NCI-H345 treated with DMSO at 0.1 percent for 48 hours (cell line): ENCODE results near the gene GORASP2.
"Not testable (repeated sequence)": the region's sequence is repeated elsewhere in the genome, so short reads cannot be mapped to it uniquely, and the experiment has no call there.

Experiments
- DNase-seq: peaks from one replicate; lab custom pipeline; 2025; ENCODE audit not compliant: unreplicated experiment; lab: John Stamatoyannopoulos, UW

Gene GORASP2

GRCh38 chr2:170928824-170929685 lies at the start of gene GORASP2:
Gene GORASP2, plus strand, starts transcription at chr2:170929253. Its CDS starts 88 bp downstream, at chr2:170929341.
- DNase-seq, result peak; percentile 94

GRCh38 chr2:170881840-170882239 lies 47.2 kb upstream of the GORASP2 start:
- DNase-seq, result no peak

GRCh38 chr2:170882758-170883157 lies 46.3 kb upstream of the GORASP2 start:
- DNase-seq, result no peak

DNA sequence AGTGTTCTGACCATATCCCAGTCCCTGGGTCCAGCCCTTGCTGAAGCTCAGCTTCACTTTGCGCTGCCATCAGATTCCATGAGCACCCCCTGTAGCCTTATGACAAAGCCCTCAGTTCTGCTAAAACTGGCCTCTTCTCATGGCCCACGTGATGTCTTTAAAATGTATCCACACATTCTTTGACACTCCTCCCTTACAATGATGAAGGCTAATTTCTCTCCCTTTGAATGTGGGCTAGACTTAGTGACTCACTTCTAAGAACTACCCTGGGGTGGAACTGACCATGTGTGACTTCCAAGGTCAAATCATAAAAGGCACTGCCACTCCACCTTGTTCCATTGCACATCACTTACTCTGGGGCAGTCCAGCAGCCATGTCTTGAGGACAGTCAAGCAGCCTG lies 45.4 kb upstream of the GORASP2 start:
- DNase-seq, result no peak

- DNase-seq, result no peak
Measured at GRCh38 chr2:170885130-170885791, 43.8 kb upstream of the GORASP2 start.

DNA sequence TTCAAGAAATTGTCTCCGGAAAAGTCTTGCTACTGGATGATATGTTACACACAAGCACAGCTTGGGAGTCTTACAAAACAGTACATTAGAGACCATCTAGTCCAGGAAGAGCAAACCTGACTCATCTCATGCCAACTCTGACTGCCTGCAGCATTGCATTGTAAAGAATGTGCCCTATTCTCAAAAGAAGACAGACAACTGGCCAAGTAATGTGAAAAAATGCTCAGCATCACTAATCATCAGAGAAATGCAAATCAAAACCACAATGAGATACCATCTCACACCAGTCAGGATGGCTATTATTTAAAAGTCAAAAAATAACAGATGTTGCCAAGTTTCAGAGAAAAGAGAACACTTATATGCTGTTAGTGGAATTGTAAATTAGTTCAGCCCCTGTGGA lies 42.7 kb upstream of the GORASP2 start:
- DNase-seq, result no peak

DNA sequence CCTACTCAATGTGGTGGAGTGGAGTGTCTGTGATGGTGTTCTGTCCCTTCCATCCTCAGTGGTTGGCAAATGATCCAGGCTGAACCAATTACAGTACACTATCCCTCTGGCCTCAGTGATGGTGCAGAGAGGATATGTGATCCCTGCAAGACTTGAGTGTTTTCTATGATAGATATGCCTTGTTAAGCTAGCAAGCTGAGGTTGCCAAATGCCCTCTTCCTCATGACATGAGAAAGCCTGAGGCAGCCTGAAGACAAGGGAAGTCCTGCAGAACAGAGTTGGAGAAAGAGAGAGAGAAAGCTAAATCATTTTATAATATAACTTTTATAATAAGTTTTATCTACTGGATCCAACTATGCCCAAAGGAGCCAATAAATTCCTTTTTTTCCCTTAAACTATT lies 41.6 kb upstream of the GORASP2 start:
- DNase-seq, result no peak

GRCh38 chr2:170887896-170888295 lies 41.2 kb upstream of the GORASP2 start:
- no peak for DNase-seq

- no peak for DNase-seq
Measured at GRCh38 chr2:170891893-170892292, 37.2 kb upstream of the GORASP2 start.

DNA sequence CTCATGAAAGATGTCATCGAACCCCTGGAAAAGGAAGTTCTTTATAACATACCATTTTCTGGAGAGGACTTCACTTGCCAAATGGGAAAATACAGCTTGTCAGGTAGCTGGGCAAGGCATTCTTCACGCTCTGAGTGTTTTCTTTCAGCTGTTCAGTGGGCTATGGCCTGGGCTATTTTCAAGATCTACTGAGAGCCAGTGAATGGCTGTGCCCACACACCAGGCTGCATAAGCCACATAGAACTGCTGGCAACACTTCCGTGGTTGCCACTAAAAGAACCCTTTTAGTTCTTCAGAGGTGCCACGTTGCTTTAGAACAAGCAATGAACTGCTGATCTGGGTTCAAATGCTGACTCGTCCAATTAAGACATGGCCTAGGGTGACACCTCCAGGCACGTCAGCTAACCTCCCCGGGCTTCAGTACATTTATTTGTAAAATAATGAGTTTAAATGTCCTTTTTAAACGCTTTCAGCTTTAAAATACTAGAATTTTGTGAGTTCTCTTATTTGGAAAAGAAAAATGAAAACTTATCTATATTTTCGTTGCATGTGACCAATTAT lies 36.6 kb upstream of the GORASP2 start:
- DNase-seq, result no peak

DNA sequence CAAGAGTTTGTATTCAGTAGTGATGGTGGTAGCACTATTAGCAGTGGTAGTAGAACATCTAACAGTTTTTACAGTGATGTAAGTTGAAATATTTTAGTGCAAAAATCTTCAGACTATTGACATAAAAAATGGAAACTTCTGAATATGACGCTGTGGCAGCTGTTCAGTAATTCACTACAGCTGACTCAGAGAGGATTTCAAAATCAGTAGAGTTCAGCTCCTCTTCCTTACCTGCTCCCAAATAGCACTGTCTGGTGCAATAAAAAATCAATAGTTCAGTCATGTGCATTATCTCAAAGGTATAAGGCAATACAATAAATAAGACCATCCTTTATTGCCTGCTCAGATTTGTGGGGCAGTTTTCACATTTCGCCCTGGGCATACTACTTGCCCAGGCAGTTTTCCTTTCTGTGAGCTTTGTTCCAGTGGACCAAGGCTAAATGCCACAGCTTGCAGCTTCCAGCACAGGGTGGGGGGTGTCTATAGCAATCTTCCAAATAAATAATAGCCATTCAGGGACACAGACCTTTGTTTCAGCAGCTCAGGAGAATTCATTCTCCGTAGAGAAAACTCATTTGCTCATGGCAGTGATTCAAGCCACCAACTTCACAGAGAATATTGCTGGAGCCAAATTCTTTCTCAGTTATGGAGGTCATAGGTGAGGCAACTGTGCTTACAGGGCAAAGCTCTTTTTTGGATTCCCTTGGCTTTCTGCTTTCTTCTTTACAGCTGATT lies 33.9 kb upstream of the GORASP2 start:
- DNase-seq, result no peak

DNA sequence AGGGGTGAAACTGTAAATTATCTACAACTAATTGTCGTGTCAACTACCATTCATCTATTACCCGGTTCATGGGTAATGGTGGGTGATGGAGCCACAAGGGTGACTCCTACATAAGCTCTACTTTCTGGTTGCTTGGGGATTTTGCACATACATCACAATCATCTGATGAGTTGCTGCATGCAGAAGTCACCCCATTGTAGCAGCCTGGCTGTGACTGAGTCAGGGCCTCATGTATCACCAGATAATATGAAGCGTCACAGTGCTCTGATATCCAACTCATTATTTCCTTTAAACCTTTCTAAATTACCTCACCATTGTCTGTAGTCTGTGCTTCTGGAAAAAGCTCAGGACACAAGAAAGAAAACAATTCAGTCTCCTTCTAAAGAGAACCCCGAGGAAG lies 32.4 kb upstream of the GORASP2 start:
- no peak for DNase-seq

- DNase-seq, result no peak
Measured at GRCh38 chr2:170897108-170897507, 31.9 kb upstream of the GORASP2 start.

DNA sequence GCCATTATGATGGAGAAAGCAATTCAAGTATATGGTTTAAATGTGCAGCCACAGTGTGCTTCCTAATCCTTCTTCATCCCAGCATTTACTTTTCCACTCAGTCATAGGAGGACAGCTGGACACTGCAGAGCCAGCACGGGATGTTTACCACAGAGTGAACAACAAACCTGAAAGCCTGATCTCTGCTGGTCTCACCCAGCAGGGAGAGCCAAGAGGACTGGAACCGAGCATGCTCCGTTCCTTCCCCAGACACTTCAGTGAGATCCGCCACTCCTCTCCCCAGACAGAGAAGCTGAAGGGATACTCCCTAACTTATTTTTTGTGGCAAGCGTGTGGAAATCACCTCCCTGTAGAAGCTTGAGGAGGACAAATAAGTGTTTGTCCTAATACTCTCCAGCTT lies 23.2 kb upstream of the GORASP2 start:
- no peak for DNase-seq

DNA sequence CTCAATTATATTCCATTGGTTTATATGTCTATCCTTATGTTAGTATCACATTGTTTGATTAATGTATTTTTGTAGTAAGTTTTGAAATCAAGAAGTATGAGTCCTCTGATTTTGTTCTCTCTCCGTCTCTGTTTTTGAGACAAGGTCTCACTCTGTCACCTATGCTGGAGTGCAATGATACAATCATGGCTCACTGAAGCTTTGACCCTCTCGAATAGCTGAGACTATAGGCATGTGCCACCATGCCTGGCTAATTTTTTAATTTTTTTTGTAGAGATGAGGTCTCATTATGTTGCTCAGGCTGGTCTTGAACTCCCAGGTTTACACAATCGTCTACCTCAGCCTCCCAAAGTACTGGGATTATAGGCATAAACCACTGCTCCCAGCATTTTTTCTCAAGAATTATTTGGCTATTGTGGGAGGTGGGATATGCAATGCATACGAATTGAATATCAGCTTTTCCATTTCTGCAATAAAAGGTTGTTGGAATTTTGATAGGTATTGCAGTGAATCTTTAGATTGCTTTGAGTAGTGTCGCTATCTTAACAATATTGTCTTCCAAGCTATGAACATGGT lies 17.7 kb upstream of the GORASP2 start:
- no peak for DNase-seq

GRCh38 chr2:170914994-170915666 lies 13.9 kb upstream of the GORASP2 start:
- DNase-seq, result not testable (repeated sequence)

DNA sequence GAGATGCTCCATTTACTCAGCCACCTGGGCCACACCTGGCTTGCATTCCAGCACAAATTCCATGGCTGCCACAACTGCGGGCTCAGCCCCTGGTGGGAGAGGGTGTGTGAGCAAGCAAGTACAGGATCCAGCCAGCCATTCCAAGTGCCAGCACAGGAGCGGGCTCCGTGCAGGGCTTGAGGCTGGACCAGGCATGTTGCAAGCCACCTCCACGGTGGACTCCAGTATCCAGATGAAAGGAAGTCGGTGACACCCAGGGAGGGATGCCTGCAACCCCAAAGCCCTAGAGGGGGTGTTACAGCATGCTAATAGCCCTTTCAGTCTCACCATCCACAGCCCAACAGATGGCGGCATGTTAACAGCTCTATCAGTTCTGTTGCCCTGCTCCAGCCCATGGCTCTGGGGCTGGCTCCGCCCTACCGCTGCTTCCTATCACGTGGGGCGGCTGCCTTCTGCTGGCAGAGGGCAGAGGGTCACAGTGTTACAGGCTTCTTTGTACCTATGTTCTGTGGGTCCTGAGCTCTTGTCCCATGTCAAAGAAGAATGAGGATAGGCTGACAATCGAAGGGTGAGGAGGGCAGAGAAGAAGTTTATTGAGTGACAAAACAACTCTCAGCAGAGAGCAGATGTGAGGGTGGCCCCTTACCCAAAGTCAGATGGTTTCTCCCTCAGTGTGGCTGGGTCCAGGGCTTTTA lies 11.7 kb upstream of the GORASP2 start:
- no peak for DNase-seq

- DNase-seq, result no peak
Measured at GRCh38 chr2:170917957-170918356, 11.1 kb upstream of the GORASP2 start.

DNA sequence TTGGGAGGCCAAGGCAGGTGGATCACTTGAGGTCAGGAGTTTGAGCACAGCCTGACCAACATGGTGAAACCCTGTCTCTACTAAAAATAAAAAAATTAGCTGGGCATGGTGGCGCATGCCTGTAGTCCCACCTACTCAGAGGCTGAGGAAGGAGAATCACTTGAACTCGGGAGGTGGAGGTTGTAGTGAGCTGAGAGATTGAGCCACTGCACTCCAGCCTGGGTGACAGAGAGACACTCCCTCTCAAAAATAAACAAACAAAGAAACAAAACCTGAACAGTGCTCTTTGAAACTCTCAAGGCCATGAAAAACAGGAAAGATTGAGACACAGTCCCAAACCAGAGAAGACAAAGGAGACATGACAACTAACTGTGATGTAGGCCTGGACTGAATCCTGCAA lies 7.2 kb upstream of the GORASP2 start:
- DNase-seq, result not testable (repeated sequence)
